ENCODE measurements around the gene GREM2.

Gene GREM2

DNA sequence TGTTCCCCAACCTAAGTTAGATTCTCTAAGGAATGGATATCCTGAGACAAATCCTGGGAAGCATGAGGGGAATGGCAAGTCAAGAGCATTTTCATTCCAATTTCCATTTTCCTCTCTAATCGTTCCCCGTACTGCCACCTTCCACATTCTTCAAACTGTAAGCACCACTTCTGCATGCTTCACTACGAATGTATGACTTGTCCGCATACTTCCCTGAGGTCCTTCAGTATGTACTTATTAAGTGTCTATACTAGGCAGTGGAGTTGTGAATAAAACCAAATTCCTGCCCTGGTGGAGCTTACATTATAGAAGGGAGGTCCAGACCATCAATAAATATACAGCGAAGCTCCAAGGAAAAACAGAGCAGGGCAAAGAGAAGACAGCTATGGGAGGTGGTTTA is 154.8 kb downstream of the GREM2 start:
- DNase-seq (ENCODE audit: low read depth, low spot score): no peak

DNA sequence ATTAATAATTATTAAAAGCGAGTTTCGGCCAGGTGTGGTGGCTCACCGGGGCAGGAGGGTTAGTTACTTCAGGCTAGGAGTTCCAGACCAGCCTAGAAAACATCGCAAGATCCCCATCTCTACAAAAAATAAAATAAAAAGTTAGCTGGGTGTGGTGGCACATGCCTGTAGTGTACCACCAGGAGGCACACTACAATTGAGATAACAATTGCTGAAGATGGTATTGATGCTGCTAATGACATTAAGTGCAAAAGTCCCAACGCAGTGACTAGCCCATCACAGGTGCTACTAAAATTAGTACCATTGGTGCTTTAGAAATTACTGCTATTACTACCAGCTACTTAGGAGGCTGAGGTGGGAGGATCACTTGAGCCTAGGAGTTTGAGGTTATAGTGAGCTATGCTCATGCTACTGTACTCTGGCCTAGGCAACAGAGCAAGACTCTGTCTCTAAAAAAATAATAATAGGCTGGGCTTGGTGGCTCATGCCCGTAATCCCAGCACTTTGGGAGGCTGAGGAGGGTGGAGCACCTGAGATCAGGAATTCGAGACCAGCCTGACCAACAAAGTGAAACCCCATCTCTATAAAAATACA is 156.6 kb downstream of the GREM2 start:
- no peak for DNase-seq (ENCODE audit: low read depth, low spot score)

DNA sequence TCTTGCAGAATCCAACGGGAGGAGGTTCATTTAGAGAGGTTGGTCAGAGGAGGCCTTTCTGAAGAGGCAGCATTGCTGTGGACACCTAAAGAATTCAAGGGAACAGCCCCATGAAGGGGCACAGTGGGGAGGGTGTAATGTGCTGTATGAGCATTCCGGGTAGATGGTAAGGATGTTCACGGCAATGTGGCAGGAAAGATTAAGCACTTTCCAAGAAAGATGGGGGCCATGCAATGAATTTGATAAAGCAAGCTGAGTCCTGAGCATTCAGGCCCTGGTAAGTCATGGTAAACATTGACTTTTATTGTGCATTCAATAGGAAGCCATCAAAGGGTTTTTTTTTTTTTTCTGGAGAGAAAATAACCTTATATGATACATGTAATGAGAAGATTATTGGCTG is 166.6 kb downstream of the GREM2 start:
- no peak for DNase-seq (ENCODE audit: low read depth, low spot score)

DNA sequence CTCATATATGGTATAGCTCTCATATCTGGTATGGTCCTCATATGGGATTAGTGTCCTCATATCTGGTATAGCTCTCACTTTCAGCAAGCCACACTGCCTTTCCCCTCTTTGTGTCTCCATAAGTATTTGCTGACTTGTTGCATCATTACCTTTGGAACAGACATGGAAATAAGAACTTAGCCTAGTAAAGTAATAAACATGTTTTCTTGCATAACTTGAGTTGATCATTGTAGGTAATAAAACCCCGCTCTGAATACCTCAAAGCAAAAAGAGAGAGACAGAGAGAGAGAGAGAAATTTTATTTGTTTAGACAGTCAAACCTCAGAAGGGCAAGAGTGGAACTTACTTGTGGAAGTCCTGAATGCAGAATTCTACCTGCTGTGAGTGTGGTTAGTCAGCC is 170.3 kb downstream of the GREM2 start:
- DNase-seq (ENCODE audit: low read depth, low spot score): no peak
